Activated CD4-positive, alpha-beta T cell treated with anti-CD3 and anti-CD28 coated beads, Interleukin-2, amount 50 U/mL, for 16 hours (primary cell): ENCODE data around the gene C21orf58.

Source experiments
- DNase-seq: peaks from one replicate; pipeline ENCODE4 v3.0.0-alpha.2; 2020

Gene C21orf58

GRCh38 chr21:46352913-46353312 lies 29.2 kb upstream of the C21orf58 start:
- DNase-seq: no peak

DNA sequence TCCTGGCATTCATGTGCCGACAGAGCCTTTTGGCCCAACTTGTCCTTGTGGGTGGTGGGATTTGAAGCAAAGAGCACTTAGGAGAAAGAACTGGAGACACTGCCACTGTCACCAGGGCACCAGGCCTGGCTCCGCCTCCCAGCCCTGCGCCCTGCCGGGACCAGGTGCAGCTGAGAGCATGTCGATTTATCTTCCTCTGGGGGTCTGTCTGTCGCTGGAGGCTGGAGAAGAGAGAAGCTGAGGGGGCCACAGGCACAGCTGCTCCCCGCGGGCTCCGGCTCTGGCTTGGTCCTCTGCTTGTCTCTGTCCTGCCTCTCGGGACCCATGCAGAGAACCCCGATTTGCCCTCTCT lies 28.5 kb upstream of the C21orf58 start:
- no peak for DNase-seq

DNA sequence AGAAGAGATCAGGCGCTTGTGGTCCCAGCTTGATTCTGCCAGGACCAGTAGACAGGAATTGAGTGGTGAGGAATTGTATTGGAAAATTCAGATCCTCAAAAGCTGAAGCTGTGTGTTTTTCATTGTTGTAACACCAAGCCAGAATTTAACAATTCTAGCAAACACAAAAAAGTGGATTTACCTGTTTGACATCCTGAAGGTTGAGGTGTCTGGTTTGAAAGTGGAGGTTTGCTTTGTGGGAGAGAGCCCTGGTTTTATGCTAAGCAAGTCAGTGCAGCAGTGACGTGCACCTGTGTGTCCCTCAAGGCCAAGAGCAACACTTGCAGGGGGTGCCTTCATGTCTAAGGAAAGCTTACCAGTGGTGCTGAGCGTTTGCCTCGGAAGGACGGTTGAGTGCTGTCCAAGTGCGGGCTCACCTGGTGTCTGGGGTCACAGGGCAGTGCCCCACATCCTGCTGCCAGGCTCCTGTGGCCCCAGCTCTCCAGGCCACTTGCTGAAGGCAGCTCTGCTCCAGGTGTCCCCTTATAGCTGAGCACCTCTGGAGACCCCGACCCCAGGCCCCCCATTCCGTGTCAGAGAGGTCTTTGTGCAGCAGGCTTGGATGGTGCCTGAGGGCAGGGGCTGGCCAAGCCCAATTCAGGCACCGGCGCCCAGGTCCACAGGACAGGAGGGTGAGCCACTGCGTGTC lies 27.9 kb upstream of the C21orf58 start:
- no peak for DNase-seq

GRCh38 chr21:46350981-46351380 lies 27.3 kb upstream of the C21orf58 start:
- no peak for DNase-seq

DNA sequence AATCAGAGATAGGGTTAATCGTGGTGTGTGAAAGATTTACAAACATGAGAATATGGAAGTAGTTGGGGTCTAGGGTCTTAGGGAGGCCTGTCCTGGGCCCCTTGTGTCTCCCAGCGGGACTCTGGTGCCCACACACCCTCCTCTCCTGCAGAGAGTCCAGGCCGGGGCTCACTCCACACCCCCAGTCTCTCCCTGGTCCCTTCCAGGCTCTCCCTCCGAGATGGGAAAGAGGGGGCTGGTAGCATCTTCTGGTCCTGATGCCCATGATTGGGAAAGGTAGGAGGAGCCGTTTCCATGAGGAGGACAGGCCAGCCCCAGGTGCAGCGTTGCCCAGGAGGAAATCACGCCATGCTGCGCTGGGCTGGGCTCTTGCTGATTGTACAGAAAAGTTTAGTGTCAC lies 26.9 kb upstream of the C21orf58 start:
- DNase-seq: no peak

DNA sequence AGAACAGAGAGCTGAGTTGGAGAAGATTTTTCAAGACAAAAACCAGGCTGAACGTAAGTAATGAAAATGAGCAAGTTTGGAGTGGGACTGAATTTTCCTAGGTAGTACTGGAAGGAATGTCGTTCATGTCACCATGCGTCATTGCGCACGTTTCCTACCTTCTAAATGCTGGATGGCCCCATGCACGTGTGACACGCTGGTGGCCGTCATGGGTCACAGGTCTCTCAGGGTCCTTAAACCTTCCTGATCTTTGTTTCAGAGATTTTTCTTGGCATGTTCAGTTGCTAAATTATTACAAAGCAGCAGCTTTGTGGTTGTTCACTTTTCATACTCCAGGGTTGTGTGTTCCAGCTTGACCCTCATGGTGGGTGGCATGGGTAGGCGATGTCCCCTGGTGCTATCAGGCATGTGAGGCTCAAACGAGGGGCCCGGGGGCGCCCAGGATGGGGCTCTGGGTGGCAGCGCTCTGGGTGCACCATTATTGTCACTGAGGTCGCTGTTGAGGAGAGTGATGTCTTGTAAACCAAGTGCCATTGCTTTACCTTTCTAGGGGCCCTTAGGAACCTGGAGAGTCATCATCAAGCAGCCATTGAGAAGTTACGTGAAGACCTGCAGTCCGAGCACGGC lies 25.6 kb upstream of the C21orf58 start:
- no peak for DNase-seq

DNA sequence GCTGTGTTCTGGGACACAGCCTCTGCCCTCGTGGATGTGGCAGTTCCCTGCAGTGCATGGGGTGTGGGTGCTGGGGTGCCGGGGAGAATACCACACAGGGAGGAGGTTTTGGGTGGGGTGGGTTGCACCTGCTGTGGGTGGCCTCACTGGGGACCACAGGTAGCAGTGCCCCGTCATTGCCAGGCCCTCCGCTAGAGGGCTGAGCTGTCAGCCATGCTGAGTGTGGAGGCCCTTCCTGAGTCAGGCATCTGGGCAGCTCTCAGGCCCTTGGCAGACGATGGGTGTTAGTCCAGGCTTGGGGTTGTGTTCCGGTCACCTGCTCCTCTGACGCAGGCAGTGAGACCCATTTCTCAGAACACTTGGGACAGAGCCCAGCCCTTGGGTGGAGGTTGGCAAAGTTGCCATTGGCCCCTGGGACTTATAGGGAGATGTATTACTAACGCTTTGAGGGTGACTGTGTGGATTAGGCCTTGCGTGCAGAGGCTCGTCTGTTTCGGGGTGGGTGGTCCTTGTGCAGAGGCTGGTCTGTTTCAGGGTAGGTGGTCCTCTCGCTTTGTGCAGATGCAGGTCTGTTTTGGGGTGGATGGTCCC lies 24.2 kb upstream of the C21orf58 start:
- no peak for DNase-seq

DNA sequence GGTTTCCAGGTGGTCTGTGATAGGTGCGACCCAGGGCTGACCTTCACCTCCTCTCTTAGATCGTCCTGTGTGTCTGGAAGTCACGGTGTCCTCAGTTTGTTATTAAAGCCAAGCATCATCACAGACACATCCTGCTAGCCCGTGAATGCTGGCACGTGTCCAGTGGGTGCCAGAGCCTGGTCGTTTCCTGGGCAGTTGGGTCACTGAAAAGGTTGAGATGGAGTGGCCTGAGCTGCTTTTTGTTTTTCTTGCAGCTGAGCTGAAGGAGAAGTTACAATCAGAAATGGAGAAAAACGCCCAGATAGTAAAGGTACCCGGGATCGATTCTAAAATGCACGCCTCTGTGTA lies 23.5 kb upstream of the C21orf58 start:
- DNase-seq: no peak

- no peak for DNase-seq
These were observed 22.9 kb upstream of the C21orf58 start for GRCh38 chr21:46346296-46347202.

- DNase-seq: no peak
These were observed 22.2 kb upstream of the C21orf58 start for GRCh38 chr21:46345861-46346260.

GRCh38 chr21:46344219-46344915 lies 20.7 kb upstream of the C21orf58 start:
- no peak for DNase-seq

GRCh38 chr21:46340998-46341397 lies 17.3 kb upstream of the C21orf58 start:
- DNase-seq: no peak

DNA sequence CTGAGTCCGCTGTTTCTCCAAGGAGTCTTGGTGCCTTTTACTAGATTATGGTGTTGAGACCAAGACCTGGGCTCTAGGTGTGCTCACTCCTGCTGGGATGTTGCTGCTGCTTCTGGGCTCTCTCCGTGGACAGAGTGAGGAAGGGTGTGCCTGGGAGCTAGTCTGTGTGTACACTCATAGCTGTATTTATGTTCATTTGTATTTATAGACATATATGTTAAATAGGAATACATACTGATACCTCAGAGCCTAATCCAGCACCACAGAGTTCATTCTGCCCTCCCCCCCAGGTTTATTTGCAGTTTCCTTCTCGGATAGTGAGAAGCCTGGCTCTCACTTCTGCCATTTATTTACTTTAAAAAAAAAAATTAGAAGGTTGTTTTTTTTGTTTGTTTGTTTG lies 12.9 kb upstream of the C21orf58 start:
- DNase-seq: no peak

DNA sequence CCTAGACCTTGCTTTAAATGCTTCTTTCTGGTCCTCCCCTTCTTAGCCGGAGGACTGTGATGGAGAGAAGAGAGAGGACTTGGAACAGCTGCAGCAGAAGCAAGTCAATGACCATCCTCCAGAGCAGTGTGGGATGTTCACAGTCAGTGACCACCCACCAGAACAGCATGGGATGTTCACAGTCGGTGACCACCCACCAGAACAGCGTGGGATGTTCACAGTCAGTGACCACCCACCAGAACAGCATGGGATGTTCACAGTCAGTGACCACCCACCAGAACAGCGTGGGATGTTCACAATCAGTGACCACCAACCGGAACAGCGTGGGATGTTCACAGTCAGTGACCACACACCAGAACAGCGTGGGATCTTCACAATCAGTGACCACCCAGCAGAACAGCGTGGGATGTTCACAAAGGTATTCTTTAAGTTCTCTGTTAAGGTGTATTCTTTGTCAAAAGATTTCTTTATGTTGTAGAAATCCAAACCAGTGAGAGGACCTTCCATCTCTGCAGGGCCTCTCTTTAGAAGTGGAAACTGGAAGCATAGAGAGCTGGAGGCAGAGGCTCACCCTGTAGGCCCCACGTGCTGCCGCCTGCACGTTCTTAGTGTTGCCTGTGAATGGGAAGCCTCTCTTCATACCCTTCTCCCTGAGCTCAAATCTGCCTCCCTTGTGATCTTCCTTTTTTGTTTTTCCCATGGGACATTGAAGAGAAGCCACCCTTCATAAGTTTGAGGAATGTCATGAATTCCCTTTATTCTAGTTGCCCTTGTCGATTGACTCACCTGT lies 10.9 kb upstream of the C21orf58 start:
- DNase-seq: no peak

GRCh38 chr21:46329796-46330195 lies 6.1 kb upstream of the C21orf58 start:
- DNase-seq: no peak

GRCh38 chr21:46328151-46328550 lies 4.5 kb upstream of the C21orf58 start:
- DNase-seq: no peak

DNA sequence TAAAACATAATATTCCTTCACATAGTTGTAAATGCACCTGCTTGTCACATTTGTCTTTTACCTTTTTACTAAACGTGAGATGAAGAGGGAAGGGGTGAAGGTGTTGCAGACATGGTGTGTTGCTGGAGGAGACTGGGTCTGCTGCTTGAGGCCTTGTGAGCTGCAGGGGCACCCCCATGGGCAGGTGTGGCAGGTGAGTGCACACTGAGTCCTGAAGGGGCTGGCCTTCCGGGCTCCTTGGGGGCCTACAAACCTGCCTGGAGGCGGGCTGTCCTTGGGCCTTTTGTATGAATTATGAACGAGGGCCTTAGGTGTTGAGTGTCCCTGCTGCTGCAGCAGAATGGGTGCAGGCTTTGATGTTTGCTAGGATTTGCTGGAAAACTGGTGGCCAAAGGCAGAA lies 4.0 kb upstream of the C21orf58 start:
- DNase-seq: no peak

DNA sequence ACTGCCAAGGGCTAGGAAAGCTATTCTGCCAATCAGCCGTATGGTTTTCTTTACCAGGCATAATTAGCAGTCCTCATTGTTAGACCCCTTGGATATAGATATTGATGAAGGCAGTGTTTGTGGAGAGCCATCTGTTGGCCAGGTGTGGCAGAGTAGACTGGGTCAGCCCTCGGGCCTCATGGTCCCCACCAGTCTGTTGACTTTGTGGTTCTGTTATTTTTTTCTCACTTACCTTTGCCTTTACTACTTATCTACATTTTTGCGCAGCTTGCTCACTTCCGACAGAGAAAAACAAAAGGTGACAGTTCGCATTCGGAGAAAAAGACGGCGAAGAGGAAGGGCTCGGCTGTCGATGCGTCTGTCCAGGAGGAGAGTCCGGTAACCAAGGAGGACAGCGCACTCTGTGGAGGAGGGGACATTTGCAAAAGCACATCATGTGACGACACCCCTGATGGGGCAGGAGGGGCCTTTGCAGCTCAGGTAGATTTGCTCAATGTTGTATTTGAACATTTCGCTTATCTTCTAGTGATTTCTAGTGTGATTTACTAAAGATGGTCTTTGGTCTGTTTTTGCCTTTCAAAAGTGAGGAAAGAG lies 2.5 kb upstream of the C21orf58 start:
- DNase-seq: no peak

- DNase-seq: peak; percentile 52
These were observed 1.6 kb upstream of the C21orf58 start for GRCh38 chr21:46325073-46325912.

- peak; percentile 88 for DNase-seq
These were observed 861 bp upstream of the C21orf58 start for GRCh38 chr21:46324390-46325072.
